ENCODE data around the gene CPO.

Gene CPO

DNA sequence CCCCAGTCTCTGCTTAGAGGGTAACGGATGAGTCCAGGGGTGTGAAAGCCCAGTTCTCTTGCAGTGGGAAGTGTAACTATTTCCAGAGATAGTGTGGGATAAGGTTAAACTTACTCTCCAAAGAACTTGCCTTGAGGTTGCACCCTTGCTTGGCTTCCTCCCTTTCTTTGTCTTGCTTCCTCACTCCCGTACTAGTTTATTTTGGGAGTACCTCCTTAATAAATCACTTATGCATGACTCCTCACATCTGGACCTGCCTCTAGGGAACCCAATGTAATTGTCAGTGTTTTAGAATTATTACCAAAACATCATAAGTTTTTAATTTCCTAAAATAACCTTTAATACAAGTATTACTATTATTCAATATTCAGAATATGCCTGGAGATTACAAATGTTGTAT is 35.2 kb downstream of the CPO start:
- no peak for DNase-seq

DNA sequence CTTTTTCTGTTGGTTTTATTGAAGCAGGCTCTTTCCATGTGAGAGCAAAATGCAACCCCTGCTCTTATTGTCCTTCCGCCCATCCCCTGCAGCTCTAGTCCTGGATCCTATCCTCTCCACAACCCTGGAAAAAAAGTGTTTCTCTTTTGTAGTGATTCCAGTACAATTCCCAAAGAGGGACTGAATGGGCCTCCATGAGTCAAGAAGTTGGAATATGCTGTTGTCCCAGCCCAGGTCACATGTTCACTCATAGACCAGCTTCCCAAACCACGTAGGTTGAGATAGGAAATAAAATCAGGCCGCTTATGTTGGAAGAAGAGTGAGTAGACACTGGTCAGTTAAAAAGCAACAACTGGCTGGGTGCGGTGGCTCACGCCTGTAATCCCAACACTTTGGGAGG is 39.4 kb downstream of the CPO start:
- no peak for DNase-seq

DNA sequence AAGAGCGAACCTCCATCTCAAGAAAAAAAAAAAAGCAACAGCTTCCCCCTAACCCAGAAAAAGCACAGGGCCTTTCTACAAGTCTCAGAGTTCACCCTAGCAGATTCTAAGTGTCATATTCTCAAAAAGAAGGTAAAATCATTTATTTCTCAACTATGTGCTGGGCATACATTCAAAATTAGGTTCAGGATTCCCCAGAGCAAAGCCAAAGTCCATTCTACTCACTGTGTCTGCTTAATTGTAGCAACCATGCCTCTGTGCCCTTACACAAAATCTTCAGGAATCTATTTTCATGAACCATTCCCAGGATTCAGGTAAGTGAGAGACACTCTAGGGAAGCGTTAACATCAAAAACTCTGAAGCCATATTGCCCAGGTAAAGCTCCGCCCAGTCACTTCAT is 40.0 kb downstream of the CPO start:
- no peak for DNase-seq

DNA sequence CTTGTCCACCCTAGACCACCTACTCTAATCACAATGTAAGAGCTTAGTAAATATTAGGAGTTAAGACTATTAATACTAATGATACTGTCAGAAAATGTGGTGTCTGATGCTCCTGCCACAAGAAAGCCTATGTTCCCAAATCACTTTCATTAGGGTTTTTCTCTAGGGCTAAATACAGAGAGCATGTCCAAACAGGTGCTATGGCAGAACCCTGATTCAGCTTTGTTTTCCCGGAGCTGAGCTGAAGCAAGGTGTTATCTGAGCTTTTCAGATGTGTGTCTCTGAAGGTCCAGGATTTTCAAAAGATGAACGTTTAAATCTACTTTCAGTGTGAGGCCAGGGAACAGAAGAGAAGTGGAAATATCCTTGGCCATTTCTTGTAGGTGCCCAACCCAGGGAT is 40.6 kb downstream of the CPO start:
- DNase-seq, result no peak

DNA sequence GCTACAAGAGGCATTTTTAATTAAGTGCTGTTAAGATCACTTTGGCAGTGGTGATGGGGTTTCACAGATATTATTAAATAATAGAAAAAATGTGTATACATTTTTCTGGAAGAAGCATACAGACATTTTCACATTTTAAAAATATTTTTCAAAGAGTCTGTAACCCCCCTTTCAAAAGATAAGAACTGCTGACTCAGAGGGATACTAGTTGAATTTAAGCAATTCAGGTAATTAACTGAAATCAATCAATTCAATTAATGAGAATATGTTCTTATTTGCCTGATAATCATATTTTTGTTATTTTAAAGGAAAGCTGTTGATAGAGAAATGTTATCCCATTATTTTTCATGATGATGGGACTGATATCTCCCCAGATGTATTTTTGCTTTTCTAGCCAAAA is 41.1 kb downstream of the CPO start:
- no peak for DNase-seq

DNA sequence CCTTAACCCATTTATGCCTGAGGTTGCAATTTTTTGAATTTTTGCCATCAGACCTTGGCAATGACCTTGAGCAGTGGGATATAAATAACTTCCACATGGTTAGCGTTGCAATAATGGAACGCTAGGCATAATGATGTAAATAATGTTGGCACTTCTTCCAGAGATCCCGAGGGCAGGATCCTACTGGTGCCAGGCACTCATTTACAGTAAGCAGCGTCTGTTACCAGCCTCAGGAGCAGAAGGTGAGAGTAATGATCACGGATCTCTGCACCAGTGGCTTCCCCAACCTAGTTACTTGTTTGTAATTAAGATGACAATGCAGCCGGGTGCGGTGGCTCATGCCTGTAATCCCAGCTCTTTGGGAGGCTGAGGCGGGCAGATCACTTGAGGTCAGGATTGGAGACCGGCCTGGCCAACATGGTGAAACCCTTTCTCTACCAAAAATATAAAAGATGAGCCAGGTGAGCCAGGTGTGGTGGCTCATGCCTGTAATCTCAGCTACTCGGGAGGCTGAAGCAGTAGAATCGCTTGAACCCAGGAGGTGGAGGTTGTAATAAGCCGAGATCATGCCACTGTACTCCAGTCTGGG is 41.9 kb downstream of the CPO start:
- no peak for DNase-seq

DNA sequence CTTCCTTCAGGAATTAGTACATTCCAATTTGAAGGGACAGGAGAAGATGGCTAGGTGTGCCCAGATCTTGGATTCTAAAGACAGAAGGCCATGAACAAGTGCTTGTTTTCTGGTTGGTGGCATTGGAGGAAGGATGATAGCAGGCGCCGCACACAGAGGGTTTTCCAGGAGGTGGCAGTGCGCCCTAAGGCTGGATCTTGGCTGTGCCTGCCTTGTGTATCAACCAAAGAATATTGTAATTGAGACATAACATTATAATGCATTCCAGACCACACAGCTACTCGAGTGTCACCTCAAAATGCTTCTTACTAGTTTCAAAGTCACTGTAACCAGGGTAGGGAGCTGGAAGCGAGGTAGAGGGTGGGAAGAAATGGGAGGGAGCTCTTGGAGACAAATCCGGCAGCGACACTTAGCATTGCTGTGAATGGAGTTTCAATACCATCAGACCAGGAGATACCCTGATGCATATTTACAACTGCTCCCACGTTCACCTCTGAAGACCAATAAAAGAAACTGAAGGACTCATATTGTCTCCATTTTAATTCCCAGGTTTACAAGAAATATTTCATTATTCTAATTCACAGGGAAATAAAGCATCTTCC is 42.5 kb downstream of the CPO start:
- peak; percentile 65 for DNase-seq

DNA sequence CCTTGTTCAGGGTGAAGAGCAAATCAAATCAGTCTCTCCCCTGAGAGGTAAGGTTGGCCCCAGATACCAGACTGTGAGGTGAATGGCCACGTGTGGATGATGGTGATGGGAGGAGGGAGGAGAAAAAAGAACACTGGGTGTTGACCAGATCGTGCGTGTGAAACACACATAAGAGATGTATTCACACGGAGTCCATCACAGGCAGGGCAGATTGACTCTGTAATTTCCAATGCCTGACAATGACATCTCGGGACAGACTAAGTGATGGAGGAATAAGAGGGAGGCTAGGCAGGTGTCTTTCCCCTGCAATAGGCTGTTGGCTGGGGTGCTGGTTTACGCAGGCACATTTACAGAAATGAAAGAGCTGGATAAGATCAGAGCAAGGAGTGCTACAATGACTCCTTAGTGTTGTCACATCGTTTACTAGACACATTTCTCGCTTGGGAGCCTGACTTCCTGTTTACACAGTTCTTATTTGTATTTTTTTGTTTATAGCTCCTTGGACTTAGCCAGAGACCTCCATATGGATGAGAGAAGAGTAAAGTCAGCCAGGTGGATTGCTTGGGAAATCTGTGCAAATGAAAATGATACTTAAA is 43.1 kb downstream of the CPO start:
- DNase-seq, result peak; percentile 56

DNA sequence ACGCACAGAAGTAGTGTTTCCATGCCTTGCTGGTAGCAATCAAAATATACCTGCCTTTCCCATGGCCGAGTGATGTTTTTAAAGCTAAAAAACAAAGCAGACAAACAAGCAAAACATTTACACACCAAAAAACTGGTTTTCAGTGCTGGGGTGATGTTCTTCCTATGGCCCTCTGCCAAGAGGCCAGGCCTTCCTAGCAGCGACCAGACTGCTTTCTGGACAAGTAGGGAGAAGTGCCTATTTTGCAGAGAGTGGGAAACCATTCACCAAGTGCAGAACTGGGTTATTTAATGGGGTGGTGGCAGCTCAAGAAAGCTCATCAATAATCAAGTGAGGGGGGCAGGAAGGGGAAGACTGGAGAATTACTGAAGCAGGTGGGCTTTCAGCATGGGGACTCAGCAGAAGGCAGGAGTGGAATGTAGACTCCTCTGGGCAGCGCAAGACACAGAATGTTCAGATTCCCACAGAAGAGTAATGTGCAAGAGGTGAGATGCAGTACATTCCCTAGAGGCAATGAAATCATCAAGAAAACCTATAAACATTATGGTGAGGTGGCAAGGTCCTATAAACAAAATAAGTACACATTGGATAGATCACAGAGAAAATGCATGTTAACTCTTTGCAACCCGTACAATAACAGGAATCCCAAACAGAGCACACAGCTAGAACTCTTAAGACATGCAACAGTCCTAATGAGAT is 44.0 kb downstream of the CPO start:
- no peak for DNase-seq

DNA sequence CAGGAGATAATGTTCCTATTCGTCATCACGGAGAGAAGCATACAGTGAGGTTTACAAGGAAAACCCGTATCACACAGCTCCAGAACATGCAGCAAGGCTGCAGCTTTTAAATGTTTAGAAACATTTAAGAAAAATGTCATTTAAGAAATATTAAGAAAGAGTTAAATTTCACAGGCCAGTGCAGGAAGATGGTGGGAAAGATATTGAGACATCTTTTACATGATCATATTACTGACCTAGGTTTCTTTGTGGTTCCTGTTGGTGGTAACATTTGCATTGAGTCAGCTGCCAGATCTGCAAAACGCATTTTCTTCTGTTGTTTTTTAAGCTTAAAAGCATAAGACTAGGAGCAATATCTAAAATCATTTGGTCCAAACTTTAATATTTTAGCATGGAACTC is 44.9 kb downstream of the CPO start:
- DNase-seq, result peak; percentile 50

DNA sequence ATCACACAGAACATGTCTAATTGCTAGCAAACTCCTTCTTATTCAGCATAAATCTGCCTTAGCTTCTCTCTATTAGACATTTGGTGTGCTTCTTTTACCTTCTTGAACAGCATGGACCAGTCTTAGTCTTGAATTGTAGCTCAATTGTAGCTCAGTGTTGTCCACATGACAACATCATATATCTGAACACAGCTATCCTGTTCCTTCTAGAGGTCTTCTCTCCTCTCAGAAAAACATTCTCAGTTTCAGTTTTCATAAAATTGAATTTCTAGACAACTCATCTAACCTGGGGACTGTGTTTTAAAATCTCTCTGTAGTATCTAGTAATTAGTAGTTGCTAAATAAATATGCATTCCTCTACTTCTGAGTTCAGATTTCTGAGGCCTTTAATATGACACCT is 47.6 kb downstream of the CPO start:
- DNase-seq, result no peak

DNA sequence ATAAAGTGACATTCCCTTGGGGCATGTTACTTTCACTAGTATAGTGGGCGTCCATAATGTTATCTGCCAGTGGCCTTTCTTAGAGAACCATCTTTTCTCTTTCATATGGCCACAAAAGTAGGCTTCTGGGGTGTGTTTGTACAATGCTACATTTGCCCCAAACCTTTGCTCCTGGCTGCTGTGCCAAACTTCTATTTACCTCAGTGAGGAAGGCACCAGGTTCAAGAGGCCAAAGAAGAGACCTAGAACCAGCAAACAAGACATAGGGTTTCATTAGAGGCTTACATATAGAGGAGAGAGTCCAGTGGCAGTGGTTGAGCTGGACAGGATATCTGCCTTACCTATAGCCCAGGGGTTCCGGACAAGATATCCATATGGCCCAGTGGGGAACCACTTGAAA is 48.5 kb downstream of the CPO start:
- no peak for DNase-seq

DNA sequence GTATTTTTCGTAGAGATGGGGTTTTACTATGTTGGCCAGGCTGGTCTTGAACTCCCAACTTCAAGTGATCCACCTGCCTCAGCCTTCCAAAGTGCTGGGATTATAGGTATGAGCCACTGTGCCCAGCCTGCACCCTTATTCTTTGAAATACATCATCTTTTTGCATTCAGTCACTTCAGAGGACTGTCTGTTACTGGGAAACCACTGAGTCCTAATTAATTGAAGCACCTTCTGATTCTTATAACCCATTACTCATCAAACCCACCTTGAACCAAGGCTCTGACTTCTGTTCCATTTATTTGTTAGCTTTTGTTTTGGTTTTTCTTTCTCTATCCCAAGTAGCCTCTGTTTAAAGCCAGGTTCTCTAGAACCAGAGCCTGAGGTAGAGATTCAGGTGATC is 49.6 kb downstream of the CPO start:
- DNase-seq, result no peak

DNA sequence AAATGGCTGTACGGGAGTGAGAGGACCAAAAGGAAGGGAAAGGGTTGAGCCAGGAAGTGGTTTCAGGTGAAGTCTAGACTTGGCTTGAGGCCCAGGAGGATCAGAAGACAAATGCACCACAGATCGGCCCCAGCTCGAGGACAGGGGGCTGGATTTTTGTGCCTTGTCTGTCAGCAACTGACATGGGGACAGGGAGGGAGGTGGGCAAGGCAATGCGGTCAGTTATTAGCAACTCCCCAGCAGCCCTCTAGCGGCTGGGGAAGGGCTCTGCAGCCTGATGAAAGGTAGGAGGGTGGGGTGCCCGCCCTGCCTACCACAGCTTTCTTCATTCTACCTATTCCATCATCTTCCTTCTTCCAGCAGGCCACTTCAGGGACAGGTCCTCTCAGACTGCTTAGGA is 50.0 kb downstream of the CPO start:
- DNase-seq, result peak; percentile 58

DNA sequence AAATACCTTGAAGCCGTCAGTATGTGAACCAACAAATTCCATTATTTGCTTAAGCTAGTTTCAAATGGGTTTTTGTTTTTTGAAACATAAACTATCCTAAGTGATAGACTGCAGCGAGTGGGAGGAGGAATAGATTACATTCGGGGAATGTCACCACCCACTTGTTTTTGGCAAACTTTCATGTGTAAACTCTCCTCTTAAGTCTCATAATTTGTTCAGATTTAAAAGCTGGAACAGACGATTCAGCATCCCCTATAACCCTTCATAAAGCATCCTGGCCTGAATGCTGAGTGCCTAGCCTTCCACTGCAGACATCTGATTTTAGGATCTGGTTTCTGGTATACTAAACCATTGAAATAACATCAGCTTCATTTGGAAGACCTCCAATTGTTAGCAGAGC is 51.0 kb downstream of the CPO start:
- no peak for DNase-seq

DNA sequence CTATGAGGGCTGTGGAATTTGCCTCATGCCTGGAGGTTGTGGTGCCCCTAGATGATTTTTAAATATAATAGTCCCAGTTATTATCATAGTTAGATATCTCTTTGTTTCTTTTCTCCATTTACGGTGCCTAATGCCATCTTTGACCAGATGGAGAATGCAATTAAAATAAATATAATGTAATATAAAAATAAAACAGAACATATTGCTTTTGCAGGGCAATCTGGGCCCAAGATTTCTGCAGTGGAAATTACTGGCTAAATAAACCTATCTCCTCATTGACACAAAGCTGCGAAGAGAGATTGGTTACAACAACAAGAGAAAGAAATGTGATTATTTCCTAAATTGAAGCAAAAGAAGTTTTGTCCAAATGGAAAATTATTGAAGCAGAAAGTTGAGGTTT is 51.8 kb downstream of the CPO start:
- no peak for DNase-seq

DNA sequence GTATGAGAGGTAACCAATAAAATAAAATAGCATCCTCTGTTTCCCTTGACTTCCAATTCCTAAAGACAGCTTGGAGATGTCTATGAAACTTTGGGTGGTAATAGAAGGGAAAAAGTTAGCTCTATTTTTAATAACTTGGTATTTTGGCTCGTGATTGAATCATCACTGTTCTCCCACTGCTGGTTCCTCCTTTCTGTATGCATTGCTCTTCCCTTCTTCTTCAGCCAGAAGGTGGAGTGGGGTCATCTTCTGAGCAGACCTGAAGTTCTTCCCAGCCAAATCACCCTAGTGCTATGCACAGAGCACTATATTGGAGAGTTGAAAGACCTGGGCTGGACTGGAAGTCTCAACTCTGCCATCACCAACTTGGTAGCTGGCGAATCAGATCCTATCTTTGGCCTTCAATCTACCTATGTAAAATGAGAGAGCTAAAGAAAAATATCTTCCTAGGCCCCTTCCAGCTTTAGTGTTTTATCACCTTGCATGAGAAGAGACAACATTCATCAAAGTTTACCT is 54.1 kb downstream of the CPO start:
- DNase-seq, result peak; percentile 33

DNA sequence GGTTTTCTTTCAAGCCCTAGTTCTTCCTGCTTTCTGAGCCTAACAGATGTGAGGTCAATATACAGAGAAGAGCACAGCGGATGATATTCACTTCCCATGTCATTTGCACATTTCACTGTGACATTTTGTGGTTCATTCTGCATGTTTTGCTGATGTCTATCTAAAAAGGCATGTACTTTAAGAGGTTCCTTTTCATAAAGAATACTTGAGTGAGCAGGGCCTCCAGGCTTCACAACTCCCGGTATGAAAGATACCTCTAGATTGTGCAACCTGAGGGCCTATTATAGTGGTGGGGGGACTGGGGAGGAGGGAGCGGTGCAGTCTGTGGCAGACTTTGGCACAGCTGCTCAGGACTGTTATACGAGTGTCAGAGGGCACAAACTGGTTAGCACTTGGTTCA is 54.6 kb downstream of the CPO start:
- DNase-seq, result no peak

DNA sequence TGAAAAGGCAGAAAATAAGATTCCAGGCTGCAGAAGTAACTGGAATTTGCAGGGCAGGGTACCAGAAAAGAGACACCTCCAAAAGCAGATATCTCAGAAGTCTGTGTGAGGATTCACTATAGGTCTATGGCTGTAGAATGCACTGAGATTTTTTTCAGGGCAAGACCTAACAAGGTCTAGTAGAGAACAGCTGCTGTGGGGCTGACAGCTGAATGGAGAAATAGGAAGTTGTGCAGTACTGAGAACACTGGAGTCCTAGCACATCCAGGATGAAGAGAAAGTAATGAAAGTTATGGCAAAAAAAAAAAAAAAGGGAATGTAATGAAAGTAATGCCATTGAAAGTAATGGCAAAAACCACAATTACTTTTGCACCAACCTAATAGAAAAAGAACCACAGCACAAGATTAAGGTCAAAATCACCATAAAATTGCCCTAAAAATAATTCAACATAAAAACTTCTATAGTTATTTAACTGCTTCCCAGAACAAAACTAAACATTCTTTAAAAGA is 57.3 kb downstream of the CPO start:
- no peak for DNase-seq

DNA sequence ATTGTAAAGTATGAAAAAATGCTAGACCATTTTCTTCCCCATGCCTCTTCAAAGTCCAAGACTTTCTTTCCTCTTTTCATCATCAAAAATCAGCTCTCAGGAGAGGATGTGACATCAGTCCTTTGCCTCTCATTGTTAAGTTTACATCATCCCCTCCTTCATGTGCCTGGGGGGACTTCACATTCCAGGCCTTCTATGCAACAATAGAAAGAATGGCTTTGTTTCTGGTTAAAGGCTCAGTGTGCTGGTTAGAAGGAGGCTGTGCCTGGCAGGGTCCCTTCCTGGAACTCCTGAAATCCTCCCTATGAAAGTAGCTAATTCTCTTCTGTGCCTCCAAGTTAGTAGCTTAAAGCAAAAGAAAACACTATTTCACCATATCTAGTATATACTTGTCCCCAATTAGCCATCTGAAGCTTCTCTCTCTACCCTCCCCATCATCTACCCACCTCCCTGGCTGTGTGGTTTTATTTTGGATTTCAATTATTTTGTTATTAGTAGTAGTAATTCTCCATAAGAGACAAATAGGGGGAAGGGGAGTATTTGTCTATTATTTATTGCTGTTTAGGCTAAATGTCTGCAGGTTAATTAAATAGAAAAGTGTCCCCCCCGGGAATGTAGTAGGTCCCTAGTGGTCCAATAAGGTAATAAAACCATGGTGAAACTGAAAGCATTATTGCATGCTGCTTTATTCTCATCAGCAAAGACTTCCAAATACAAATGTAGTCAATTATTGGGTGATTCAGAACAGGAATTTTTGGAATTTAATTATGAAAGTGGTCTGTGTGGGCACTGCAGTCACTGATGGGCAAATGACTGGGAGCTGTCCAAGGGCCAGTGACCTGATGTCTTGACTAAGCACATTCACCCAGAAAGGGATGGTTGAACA is 69.0 kb downstream of the CPO start:
- DNase-seq, result peak; percentile 23

DNA sequence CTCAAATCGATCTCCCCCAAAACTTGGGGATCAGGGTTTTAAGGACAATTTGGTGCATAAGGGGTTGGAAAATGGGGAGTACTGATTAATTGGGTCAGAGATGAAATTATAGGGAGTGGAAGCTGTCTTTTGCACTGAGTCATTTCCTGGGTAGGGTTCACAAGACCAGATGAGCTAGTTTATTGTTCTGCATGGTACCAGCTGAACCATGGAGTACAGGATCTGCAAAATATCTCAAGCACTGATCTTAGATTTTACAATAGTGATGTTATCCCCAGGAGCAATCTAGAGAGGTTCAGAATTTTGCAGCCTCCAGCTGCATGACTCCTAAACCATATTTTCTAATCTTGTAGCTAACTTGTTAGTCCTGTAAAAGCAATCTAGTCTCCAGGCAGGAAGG is 73.1 kb downstream of the CPO start:
- DNase-seq, result no peak

DNA sequence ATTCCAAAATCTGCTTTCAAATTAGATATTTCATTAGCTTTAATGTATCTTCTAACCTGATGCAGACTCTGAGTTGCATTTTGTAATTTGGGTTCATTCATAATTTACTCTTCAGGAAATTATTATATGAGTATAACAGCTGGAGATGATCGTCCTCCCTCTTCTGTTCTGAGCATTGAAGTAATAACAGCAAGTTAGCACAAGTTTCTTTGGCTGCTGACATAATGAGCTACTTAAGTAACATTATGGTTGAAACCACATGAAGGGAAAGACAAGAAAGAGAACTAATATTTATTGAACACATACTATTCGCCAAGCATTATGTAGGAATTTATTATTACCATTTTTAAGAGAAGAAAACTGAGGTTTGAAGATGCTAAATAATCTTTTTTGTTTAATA is 75.1 kb downstream of the CPO start:
- DNase-seq, result no peak

DNA sequence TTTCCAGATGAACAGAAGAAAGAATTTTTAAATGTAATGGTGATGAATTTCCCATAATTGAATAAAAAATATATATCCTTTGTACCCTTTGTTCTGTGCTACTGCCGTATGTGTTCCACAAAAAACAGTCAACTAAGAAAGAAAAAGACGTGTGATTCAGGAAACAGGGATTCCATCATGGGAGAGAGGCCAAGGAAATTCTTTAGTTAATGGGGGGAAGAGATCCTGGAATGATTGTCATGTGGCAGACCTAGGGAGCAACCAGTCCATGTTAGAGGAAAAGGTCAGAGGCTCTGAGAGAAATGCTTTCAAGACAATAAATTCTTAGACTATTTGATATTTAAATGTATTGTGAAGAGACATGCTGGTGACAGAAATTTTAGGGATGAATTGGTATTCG is 76.6 kb downstream of the CPO start:
- DNase-seq, result no peak
